Measurements from ENCODE around the gene PNMA8A.

DNA sequence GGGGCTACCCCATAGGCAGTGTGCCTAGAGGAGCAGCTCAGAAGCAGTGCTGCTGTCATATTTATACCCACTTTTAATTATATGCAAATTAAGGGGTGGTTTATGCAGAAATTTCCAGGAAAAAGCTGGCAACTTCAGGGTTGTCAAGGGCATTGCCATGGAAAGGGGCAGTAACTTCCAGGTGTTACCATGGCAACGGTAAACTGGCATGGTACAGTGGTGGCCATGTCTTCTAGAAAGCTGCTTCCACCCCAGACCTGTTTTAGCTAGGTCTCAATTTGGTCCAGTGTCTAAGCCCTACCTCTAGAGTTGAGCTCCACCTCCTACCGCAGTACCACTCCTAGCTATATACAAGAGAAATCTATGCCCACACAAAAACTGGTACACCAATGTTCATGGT lies 11.3 kb downstream of the PNMA8A start:
- TF ChIP-seq, protein P1, sequence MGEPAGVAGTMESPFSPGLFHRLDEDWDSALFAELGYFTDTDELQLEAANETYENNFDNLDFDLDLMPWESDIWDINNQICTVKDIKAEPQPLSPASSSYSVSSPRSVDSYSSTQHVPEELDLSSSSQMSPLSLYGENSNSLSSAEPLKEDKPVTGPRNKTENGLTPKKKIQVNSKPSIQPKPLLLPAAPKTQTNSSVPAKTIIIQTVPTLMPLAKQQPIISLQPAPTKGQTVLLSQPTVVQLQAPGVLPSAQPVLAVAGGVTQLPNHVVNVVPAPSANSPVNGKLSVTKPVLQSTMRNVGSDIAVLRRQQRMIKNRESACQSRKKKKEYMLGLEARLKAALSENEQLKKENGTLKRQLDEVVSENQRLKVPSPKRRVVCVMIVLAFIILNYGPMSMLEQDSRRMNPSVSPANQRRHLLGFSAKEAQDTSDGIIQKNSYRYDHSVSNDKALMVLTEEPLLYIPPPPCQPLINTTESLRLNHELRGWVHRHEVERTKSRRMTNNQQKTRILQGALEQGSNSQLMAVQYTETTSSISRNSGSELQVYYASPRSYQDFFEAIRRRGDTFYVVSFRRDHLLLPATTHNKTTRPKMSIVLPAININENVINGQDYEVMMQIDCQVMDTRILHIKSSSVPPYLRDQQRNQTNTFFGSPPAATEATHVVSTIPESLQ (CRISPR knock-in tag; conservative IDR thresholded peaks at IDR 0.05), result no peak
- no peak for TF ChIP-seq ZNF317 (CRISPR knock-in tag; IDR thresholded peaks at IDR 0.05)
- TF ChIP-seq KDM2A (CRISPR knock-in tag; IDR thresholded peaks at IDR 0.05; ENCODE audit: borderline replicate concordance, low read depth), result no peak
- TF ChIP-seq MXI1 (IDR thresholded peaks at IDR 0.05; ENCODE audit: borderline replicate concordance, low read depth, low read length), result no peak

All from HepG2 (cell line).